ENCODE data around the gene RPA3. TPM values are rescaled to one million over a fixed set of nuclear protein-coding genes. Genes with fewer than 3 reads are reported as not detected.
A peak's percentile ranks its signal among the peaks of the same experiment; 100 is the strongest.

Gene RPA3
- polyA plus RNA-seq, 3 donors from 2014 or later, result 59.0 to 90.4 (median 62.3) TPM

DNA sequence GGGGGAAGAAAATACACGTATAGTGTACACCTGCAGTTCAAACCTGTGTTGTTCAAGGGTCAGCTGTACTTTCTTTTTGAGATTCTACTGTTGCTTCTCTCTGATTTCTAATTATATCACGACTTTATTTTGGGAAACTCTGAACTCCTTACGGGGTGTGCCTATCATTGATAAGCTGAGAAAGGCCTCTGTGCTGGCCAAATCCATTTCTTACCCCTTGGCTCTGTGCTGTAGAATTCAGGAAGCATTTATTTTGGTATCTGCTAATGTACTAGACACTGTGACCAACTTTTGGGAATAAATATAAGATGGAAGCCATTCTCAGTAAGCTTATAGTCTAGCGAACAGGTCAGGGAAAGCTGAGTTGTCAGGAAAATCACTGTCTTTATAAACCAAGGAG is 26.9 kb upstream of the RPA3 start:
- no peak overlapping the region for H3K27ac Mint-ChIP-seq
- no peaks in the 10 kb centered on the region for H3K9me3 Mint-ChIP-seq
- H3K27me3 Mint-ChIP-seq (ENCODE audit: low read depth in 3 of 3), result no peaks in the 10 kb centered on the region
- DNase-seq, result no peak
- peaks cover 0 to 6% (median 0%) of the 10 kb centered on the region in 3 donors for H3K36me3 Mint-ChIP-seq
- H3K4me1 Mint-ChIP-seq, result peaks cover under 1 to 6% of the 10 kb centered on the region in 2 donors
- H3K4me3 Mint-ChIP-seq, result no peak overlapping the region

GRCh38 chr7:7742223-7742622 is 23.8 kb upstream of the RPA3 start:
- no peaks in the 10 kb centered on the region for H3K27me3 Mint-ChIP-seq (ENCODE audit: low read depth in 3 of 3)

GRCh38 chr7:7740037-7740355 is 21.6 kb upstream of the RPA3 start:
- no peak overlapping the region for H3K4me3 Mint-ChIP-seq

More at GRCh38 chr7:7742223-7742622, 23.8 kb upstream of the RPA3 start:
- Mint-ChIP-seq H3K9me3 (no peaks in the 10 kb centered on the region), H3K36me3 (peaks cover 0 to 6% (median 0%) of the 10 kb centered on the region in 3 donors), H3K27ac (no peak overlapping the region), H3K4me3 (no peak overlapping the region), H3K4me1 (peaks cover 19 to 25% of the 10 kb centered on the region in 2 donors)
- DNase-seq, result no peak

GRCh38 chr7:7739204-7740036 is 21.0 kb upstream of the RPA3 start:
- peaks cover 19 to 25% of the 10 kb centered on the region in 2 donors for H3K4me1 Mint-ChIP-seq
- H3K4me3 Mint-ChIP-seq, result peak overlapping the region in 4 of 5 donors; percentile 31 to 72 (median 57)
- H3K36me3 Mint-ChIP-seq, result peaks cover 0 to 6% (median 0%) of the 10 kb centered on the region in 3 donors
- DNase-seq, result peak in 1 of 3 donors; percentile 1
- no peaks in the 10 kb centered on the region for H3K27me3 Mint-ChIP-seq (ENCODE audit: low read depth in 3 of 3)
- H3K9me3 Mint-ChIP-seq, result no peaks in the 10 kb centered on the region
- H3K27ac Mint-ChIP-seq, result peak overlapping the region; percentile 0 to 71 (median 65)

More at GRCh38 chr7:7740037-7740355, 21.6 kb upstream of the RPA3 start:
- no peaks in the 10 kb centered on the region for H3K27me3 Mint-ChIP-seq (ENCODE audit: low read depth in 3 of 3)
- H3K36me3 Mint-ChIP-seq, result peaks cover 0 to 6% (median 0%) of the 10 kb centered on the region in 3 donors
- H3K9me3 Mint-ChIP-seq, result no peaks in the 10 kb centered on the region
- H3K27ac Mint-ChIP-seq, result peak overlapping the region in 3 of 6 donors; percentile 0 to 63 (median 50)
- H3K4me1 Mint-ChIP-seq, result peaks cover 19 to 25% of the 10 kb centered on the region in 2 donors
- no peak for DNase-seq

- peak overlapping the region in 4 of 5 donors; percentile 7 to 69 (median 46) for H3K4me3 Mint-ChIP-seq
- peak overlapping the region in 2 of 6 donors; percentile 74 to 75 for H3K27ac Mint-ChIP-seq
- H3K27me3 Mint-ChIP-seq (ENCODE audit: low read depth in 3 of 3), result no peaks in the 10 kb centered on the region
- DNase-seq, result no peak
- H3K9me3 Mint-ChIP-seq, result no peaks in the 10 kb centered on the region
- peaks cover 19 to 25% of the 10 kb centered on the region in 2 donors for H3K4me1 Mint-ChIP-seq
- peaks cover 0 to 6% (median 0%) of the 10 kb centered on the region in 3 donors for H3K36me3 Mint-ChIP-seq
Measured at GRCh38 chr7:7738622-7739021, 20.2 kb upstream of the RPA3 start.

GRCh38 chr7:7738177-7738576 is 19.8 kb upstream of the RPA3 start:
- DNase-seq, result no peak
- H3K4me3 Mint-ChIP-seq, result no peak overlapping the region
- H3K36me3 Mint-ChIP-seq, result peaks cover 0 to 6% (median 0%) of the 10 kb centered on the region in 3 donors
- no peaks in the 10 kb centered on the region for H3K9me3 Mint-ChIP-seq
- peaks cover 19 to 25% of the 10 kb centered on the region in 2 donors for H3K4me1 Mint-ChIP-seq
- no peaks in the 10 kb centered on the region for H3K27me3 Mint-ChIP-seq (ENCODE audit: low read depth in 3 of 3)
- H3K27ac Mint-ChIP-seq, result peak overlapping the region in 1 of 6 donors; percentile 74

- DNase-seq, result no peak
- H3K4me3 Mint-ChIP-seq, result no peak overlapping the region
- peaks cover 0 to 6% (median 0%) of the 10 kb centered on the region in 3 donors for H3K36me3 Mint-ChIP-seq
- H3K9me3 Mint-ChIP-seq, result no peaks in the 10 kb centered on the region
- H3K27ac Mint-ChIP-seq, result no peak overlapping the region
- H3K4me1 Mint-ChIP-seq, result peaks cover 19 to 25% of the 10 kb centered on the region in 2 donors
- H3K27me3 Mint-ChIP-seq (ENCODE audit: low read depth in 3 of 3), result no peaks in the 10 kb centered on the region
Measured at GRCh38 chr7:7737674-7738073, 19.3 kb upstream of the RPA3 start.

- H3K4me1 Mint-ChIP-seq, result peaks cover 19 to 25% of the 10 kb centered on the region in 2 donors
- no peaks in the 10 kb centered on the region for H3K9me3 Mint-ChIP-seq
- no peak for DNase-seq
- no peaks in the 10 kb centered on the region for H3K27me3 Mint-ChIP-seq (ENCODE audit: low read depth in 3 of 3)
- no peaks in the 10 kb centered on the region for H3K36me3 Mint-ChIP-seq
- no peak overlapping the region for H3K4me3 Mint-ChIP-seq
- H3K27ac Mint-ChIP-seq, result no peak overlapping the region
Measured at GRCh38 chr7:7736671-7737070, 18.3 kb upstream of the RPA3 start.

DNA sequence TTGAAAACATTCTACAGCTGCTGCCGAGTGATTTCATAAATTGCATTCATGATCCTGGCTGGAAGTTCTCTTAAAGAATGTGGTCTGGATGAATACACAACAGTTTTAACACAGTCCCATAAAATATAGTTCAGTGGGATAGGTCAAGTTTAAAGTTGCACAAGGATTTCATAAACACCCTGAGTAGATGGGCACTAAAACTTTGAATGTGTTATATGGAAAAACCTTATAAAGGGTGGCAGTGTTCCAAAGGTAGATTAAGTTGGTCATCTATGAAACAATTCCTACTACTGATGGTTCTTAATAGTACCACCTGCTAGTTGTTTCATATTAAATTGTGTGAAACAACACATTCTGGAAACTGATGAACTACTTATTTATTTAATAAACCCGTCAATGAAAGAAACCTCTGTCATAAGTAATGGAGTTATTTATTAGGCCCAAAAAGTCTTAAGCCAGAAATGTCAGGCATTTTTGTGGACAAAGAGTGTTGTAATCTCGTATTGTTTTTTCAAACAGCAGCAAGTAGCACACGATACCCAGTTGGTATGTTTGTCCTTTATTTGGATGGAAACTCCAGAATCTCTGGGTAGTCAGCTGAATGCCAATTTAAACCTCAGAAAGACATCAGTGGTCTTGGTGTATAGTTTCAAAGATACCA is 14.3 kb upstream of the RPA3 start:
- Mint-ChIP-seq H3K9me3 (no peaks in the 10 kb centered on the region), H3K27me3 (ENCODE audit: low read depth in 3 of 3) (peaks cover 0 to 3% (median 0%) of the 10 kb centered on the region in 3 donors), H3K36me3 (no peaks in the 10 kb centered on the region), H3K4me1 (no peaks in the 10 kb centered on the region), H3K27ac (no peak overlapping the region), H3K4me3 (no peak overlapping the region)
- DNase-seq, result no peak

GRCh38 chr7:7731732-7732131 is 13.3 kb upstream of the RPA3 start:
- H3K27me3 Mint-ChIP-seq (ENCODE audit: low read depth in 3 of 3), result peaks cover 0 to 3% (median 0%) of the 10 kb centered on the region in 3 donors
- H3K4me3 Mint-ChIP-seq, result no peak overlapping the region
- H3K36me3 Mint-ChIP-seq, result no peaks in the 10 kb centered on the region
- no peak for DNase-seq
- no peaks in the 10 kb centered on the region for H3K9me3 Mint-ChIP-seq
- no peak overlapping the region for H3K27ac Mint-ChIP-seq
- H3K4me1 Mint-ChIP-seq, result no peaks in the 10 kb centered on the region

DNA sequence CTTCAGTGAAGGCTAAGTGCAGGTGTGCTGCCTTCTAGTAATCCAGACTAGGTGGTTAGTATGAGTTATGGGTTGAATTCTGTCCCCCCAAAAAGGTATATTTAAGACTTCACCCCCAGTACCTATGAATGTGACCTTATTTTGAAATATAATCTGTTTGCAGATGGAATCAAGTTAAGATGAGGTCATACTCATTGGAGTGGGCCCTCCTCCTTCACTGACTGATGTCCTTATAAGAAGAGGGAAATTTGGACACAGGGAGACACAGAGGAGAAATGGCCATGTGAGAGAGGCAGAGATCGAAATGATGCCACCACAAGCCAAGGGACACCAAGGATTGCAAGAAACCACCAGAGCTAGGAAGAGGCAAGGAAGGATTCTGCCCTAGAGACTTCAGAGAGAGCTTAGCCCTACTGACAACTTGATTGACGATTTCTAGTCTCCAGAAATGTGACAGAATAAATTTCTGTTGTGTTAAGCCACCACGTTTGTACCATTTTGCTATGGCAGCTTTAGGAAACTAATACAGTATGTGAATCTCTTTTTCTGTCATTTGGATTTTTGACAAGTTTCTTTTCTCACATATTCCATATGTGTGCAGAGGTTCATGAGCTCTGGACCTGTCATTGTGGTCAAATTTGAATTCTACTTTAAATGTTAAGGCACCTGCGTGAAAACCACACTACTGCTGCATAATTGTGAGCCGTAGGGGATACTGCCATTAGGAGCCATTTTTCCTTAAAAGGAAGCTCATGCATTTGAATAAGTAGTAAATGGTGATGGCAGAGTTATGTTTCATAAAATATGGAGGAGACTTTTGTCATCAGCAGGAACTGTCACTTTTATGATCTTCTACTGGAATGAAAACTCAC is 2.6 kb upstream of the RPA3 start:
- DNase-seq, result no peak
- Mint-ChIP-seq H3K4me3 (no peak overlapping the region), H3K4me1 (peaks cover 0 to 12% of the 10 kb centered on the region in 2 donors), H3K36me3 (peaks cover 0 to 3% (median 3%) of the 10 kb centered on the region in 3 donors), H3K27me3 (ENCODE audit: low read depth in 3 of 3) (no peaks in the 10 kb centered on the region), H3K9me3 (no peaks in the 10 kb centered on the region), H3K27ac (peak overlapping the region in 2 of 6 donors; percentile 37 to 71)

GRCh38 chr7:7720193-7720592 is 1.8 kb upstream of the RPA3 start:
- peaks cover 0 to 12% of the 10 kb centered on the region in 2 donors for H3K4me1 Mint-ChIP-seq
- peaks cover 0 to 3% (median 0%) of the 10 kb centered on the region in 3 donors for H3K36me3 Mint-ChIP-seq
- H3K9me3 Mint-ChIP-seq, result no peaks in the 10 kb centered on the region
- H3K27me3 Mint-ChIP-seq (ENCODE audit: low read depth in 3 of 3), result no peaks in the 10 kb centered on the region
- H3K4me3 Mint-ChIP-seq, result no peak overlapping the region
- DNase-seq, result no peak
- H3K27ac Mint-ChIP-seq, result no peak overlapping the region

GRCh38 chr7:7719236-7719635 is 829 bp upstream of the RPA3 start:
- peak overlapping the region in 1 of 6 donors; percentile 61 for H3K27ac Mint-ChIP-seq
- DNase-seq, result peak in 1 of 3 donors; percentile 8
- H3K9me3 Mint-ChIP-seq, result no peaks in the 10 kb centered on the region
- no peaks in the 10 kb centered on the region for H3K27me3 Mint-ChIP-seq (ENCODE audit: low read depth in 3 of 3)
- H3K4me1 Mint-ChIP-seq, result peaks cover 0 to 15% of the 10 kb centered on the region in 2 donors
- peaks cover 0 to 3% (median 0%) of the 10 kb centered on the region in 3 donors for H3K36me3 Mint-ChIP-seq
- no peak overlapping the region for H3K4me3 Mint-ChIP-seq
